ENCODE measurements around the gene OBSL1.
A peak's percentile ranks its signal among the peaks of the same experiment; 100 is the strongest.

Gene OBSL1

DNA sequence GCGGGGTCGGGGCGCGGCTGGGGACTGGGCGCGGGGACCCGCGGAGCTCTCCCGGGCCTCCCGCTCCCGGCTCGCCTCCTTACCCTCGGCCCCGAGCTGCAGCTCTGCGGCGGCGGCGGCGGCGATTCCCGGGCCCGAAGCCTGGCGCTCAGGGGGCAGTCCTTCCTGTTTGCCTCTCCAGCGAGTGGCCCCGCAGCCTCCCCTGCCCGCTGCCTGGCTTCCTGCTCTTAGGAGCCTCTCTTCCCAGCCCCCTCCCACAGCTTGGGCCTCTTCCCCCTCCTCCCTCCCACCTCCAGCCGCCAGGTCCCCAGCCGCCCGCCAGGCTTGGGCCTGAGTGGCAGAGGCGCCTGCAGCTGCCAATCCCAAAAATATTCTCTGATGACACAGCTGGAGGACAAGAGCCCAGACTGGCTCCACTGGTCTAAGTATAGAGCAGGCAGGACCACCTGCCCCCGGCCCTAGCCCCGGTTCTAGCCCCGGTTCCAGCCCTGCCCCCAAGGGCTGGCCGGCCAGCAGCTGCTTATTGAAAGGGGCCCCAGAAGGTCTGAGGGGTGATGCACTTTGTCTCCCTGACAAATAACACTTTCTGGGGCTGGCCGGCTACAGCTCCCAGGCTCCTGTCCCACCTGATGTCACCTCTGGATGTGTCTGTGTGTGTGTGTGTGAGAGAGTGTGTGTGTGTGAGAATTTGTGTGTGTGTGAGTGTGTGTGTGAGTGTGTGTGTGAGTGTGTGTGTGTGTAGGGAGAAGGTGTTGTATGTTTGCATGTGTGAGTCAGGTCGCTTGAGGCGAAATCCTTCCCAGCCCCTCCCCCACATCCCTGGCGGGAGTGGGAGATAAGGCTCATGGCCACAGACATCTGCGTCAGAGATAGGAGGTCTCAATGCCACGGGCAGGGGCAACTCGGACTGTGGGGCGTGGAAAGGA is at the start of gene OBSL1:
Gene OBSL1, minus strand, starts transcription at position 229 of the 926 bp plus-strand sequence. CDS start 307 bp downstream, outside the sequence.
- DNase-seq (ENCODE audit: low read depth), result peak; percentile 34
- TF ChIP-seq CTCF (IDR thresholded peaks at IDR 0.05; ENCODE audit: low read depth, low read length, missing control alignments), result no peak
- in situ Hi-C loops (cut with HindIII; ENCODE audit: low sequenced_read_pairs), result no loop called here
- peak within 1 kb of the TSS; percentile 58 for H3K4me3 ChIP-seq (ENCODE audit: low read depth, low read length)

DNA sequence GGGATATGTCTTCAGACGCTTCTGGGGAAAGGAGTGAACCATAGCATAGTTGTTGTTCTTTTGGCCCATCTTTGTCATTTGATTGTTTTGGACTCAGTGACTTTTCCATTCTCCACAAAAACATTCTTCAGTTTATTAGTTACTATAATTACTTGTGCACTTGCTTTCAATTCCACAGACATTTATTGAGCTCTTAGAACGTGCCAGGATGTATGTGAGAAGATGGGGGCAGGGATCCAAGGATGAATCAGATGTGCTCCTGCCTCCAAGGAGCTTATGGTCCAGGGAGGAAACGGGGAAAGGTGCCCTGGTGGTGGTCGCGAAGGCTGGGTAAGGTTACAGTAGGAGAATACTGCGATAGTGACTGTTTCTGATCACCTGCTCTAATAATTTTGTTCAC is 49.2 kb upstream of the OBSL1 start:
- no peak overlapping the region for H3K4me3 ChIP-seq (ENCODE audit: low read depth, low read length)
- TF ChIP-seq CTCF (IDR thresholded peaks at IDR 0.05; ENCODE audit: low read depth, low read length, missing control alignments), result no peak
- no peak for DNase-seq (ENCODE audit: low read depth)
- in situ Hi-C loops (cut with HindIII; ENCODE audit: low sequenced_read_pairs), result no loop called here

DNA sequence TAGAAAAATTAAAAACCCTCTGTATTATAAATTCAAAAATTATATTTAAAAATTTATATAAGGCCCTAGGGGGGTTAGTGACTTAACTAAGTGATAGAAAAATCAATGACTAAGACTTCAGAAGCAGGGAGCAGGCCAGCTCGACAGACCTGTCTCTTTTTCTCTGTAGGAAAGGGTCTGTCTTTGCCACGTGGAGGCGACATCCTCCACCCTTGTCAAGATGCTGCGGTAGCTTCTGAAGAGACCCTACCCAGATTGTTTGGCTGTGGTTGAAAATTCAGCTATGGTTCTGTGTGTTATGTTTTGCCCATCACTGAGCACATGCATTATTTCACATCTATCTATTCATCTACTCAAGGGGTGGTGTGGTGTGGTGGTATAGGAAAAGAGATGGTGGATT is 47.9 kb upstream of the OBSL1 start:
- no peak for TF ChIP-seq CTCF (IDR thresholded peaks at IDR 0.05; ENCODE audit: low read depth, low read length, missing control alignments)
- H3K4me3 ChIP-seq (ENCODE audit: low read depth, low read length), result no peak overlapping the region
- in situ Hi-C loops (cut with HindIII; ENCODE audit: low sequenced_read_pairs), result no loop called here
- no peak for DNase-seq (ENCODE audit: low read depth)

- no peak overlapping the region for H3K4me3 ChIP-seq (ENCODE audit: low read depth, low read length)
- in situ Hi-C loops (cut with HindIII; ENCODE audit: low sequenced_read_pairs), result no loop called here
- TF ChIP-seq CTCF (IDR thresholded peaks at IDR 0.05; ENCODE audit: low read depth, low read length, missing control alignments), result no peak
- DNase-seq (ENCODE audit: low read depth), result no peak
These were observed 47.4 kb upstream of the OBSL1 start for GRCh38 chr2:219618733-219619122.

DNA sequence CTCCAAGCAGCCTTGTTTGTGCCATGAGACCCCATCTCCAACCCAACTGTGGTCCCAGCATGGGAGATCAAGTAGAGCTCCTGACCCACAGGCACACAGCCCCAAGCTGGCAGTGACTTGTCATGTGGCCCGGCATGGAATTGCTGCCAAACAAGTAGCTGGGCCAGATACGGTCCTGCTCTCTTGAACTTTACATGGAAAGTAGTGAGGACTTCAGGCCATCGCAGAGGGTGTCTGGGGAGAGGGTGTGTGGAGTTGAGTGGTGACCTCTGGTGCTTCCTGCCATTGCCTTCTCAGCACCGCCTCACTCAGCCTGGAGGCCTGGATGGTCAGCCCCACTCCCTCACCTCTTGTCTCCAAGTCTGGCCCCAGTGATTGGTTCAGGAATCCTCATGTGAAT is 45.2 kb upstream of the OBSL1 start:
- H3K4me3 ChIP-seq (ENCODE audit: low read depth, low read length), result no peak overlapping the region
- no peak for DNase-seq (ENCODE audit: low read depth)
- TF ChIP-seq CTCF (IDR thresholded peaks at IDR 0.05; ENCODE audit: low read depth, low read length, missing control alignments), result no peak
- in situ Hi-C loops (cut with HindIII; ENCODE audit: low sequenced_read_pairs), result no loop called here

GRCh38 chr2:219615894-219616293 is 44.6 kb upstream of the OBSL1 start:
- DNase-seq (ENCODE audit: low read depth), result no peak
- H3K4me3 ChIP-seq (ENCODE audit: low read depth, low read length), result no peak overlapping the region
- in situ Hi-C loops (cut with HindIII; ENCODE audit: low sequenced_read_pairs), result no loop called here
- TF ChIP-seq CTCF (IDR thresholded peaks at IDR 0.05; ENCODE audit: low read depth, low read length, missing control alignments), result no peak
